PC-3 (cell line): ENCODE results near the gene PNISR. TPM values are rescaled to one million over a fixed set of nuclear protein-coding genes. Genes with fewer than 3 reads are reported as not detected.

ENCODE experiments used
- ATAC-seq: fragments of 200-7000 bp; cut with Tn5 transposase; 2 replicates; pipeline ENCODE4 v1.9.1; 2020; ENCODE audit warnings: mild to moderate bottlenecking, moderate library complexity
- BruUV-seq: library from RNA; stranded (reverse); fragments of 400-500 nt; replicated peaks from 2 replicates; lab custom pipeline; 2021; lab: Mats Ljungman, UMichigan
- CTCF ChIA-PET: fragments of 300-600 bp; sonication (Branson Sonifier 250); formaldehyde crosslinking; loops from one replicate; lab custom pipeline; 2022; ENCODE audit warnings: antibody characterized with exemption; lab: Charles Lee
- POLR2A ChIA-PET: fragments of 300-600 bp; sonication (Branson Sonifier 250); formaldehyde crosslinking; loops from one replicate; lab custom pipeline; 2022; ENCODE audit warnings: antibody characterized with exemption; ENCODE audit not compliant: unreplicated experiment; lab: Charles Lee
- DNase-seq: peaks from one replicate; pipeline ENCODE4 v3.0.0-alpha.2; 2015
- H2AFZ ChIP-seq: fragments of 300-600 bp; sonication (generic); 2 replicates; pipeline ENCODE4 v1.6.0; 2016; ENCODE audit warnings: antibody characterized with exemption, low read length
- H3F3A ChIP-seq: fragments of 300-600 bp; sonication (generic); one replicate; pipeline ENCODE4 v1.6.0; 2017; ENCODE audit warnings: antibody characterized with exemption, low read length, control low read depth, mild to moderate bottlenecking; ENCODE audit not compliant: unreplicated experiment
- H3K27ac ChIP-seq: fragments of 300-600 bp; sonication (generic); 2 replicates; pipeline ENCODE4 v1.5.1; 2016; ENCODE audit warnings: mild to moderate bottlenecking, low read length
- H3K27me3 ChIP-seq: fragments of 300-600 bp; sonication (generic); 2 replicates; pipeline ENCODE4 v1.6.1; 2016; ENCODE audit warnings: low read length, mixed read lengths
- H3K36me3 ChIP-seq: fragments of 300-600 bp; sonication (generic); 2 replicates; pipeline ENCODE4 v1.6.1; 2016; ENCODE audit warnings: low read depth, mixed run types, low read length, mixed read lengths
- H3K4me1 ChIP-seq: fragments of 300-600 bp; sonication (generic); 2 replicates; pipeline ENCODE4 v1.5.1; 2016; ENCODE audit warnings: low read length; ENCODE audit not compliant: insufficient read depth
- H3K4me2 ChIP-seq: fragments of 300-600 bp; sonication (generic); 2 replicates; pipeline ENCODE4 v1.6.0; 2016; ENCODE audit warnings: low read length
- H3K4me3 ChIP-seq: fragments of 300-600 bp; sonication (generic); 2 replicates; pipeline ENCODE4 v1.5.1; 2016; ENCODE audit warnings: mild to moderate bottlenecking, low read length, mixed read lengths
- H3K79me2 ChIP-seq: fragments of 300-600 bp; sonication (generic); 2 replicates; pipeline ENCODE4 v1.6.1; 2017; ENCODE audit warnings: low read length, mixed read lengths
- H3K9ac ChIP-seq: fragments of 300-600 bp; sonication (generic); 2 replicates; pipeline ENCODE4 v1.6.0; 2016; ENCODE audit warnings: mild to moderate bottlenecking, low read length
- H3K9me2 ChIP-seq: fragments of 300-600 bp; sonication (generic); replicated peaks from 2 replicates; pipeline ENCODE4 v1.6.1; 2016; ENCODE audit warnings: mixed run types, low read length, mixed read lengths
- H3K9me3 ChIP-seq: fragments of 300-600 bp; sonication (generic); 2 replicates; pipeline ENCODE4 v1.6.1; 2016; ENCODE audit warnings: low read length, mixed read lengths
- H4K20me1 ChIP-seq: fragments of 300-600 bp; sonication (generic); 2 replicates; pipeline ENCODE4 v1.6.1; 2016; ENCODE audit warnings: low read length, mixed read lengths
- EZH2 ChIP-seq: fragments of 300-600 bp; sonication (generic); IDR thresholded peaks from one replicate; pipeline ENCODE4 v1.6.1; 2017; ENCODE audit warnings: antibody characterized with exemption, mild to moderate bottlenecking, low read length; ENCODE audit not compliant: unreplicated experiment
- EZH2phosphoT487 ChIP-seq: fragments of 300-600 bp; sonication (generic); IDR thresholded peaks from 2 replicates; pipeline ENCODE4 v1.6.1; 2018; ENCODE audit warnings: mild to moderate bottlenecking, antibody characterized with exemption, low read length, borderline replicate concordance
- intact Hi-C: fragments of 100-400 bp; cut with micrococcal nuclease; formaldehyde crosslinking; loops from 2 replicates; pipeline ENCODE4 v1.9.0; 2023
- total RNA-seq: library from RNA; depleted of rRNA; stranded (reverse); fragments of >200 nt; gene quantifications from 2 replicates; pipeline ENCODE4 v1.2.3, GENCODE V29; 2014
- TF ChIP-seq, protein P1 (sequence below): fragments of 300-600 bp; sonication (generic); conservative IDR thresholded peaks from 2 replicates; pipeline ENCODE4 v1.5.1; 2017; ENCODE audit warnings: antibody characterized with exemption, low read depth, mild to moderate bottlenecking, low read length

The PNISR gene
- total RNA-seq, 1 experiment from 2014 or later, result 42.5 TPM

DNA sequence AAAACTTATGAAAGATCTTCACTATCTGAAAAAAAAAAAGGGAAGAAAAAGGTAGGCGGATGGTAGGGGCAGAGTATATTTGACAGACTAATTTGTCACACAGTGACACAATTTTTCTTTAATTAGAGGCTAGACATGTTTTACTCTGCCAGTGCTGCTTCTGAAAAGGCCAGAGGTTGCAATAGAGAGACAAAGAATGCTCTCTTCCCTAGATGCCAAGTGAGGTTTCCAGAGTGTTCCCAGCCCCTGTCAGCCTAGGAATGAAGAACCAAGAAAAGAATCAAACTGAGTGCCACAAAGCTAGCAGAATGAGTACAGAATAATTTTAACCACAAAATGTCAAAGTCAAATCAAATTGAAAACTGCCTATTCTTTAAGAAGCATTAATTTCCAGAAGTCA lies 13.0 kb downstream of the PNISR start:
- no TSS peak for BruUV-seq
- Histone ChIP-seq H2AFZ (no peak overlapping the region), H3K9ac (no peak overlapping the region), H3K4me2 (no peak overlapping the region), H3K79me2 (peaks cover 54% of the 10 kb centered on the region), H3K27me3 (no peaks in the 10 kb centered on the region), H4K20me1 (peaks cover 14% of the 10 kb centered on the region), H3K36me3 (peaks cover 40% of the 10 kb centered on the region; the same call in 1 of the 2 replicates), H3F3A (no peaks in the 10 kb centered on the region), H3K9me2 (no peaks in the 10 kb centered on the region), H3K27ac (no peak overlapping the region), H3K4me1 (no peaks in the 10 kb centered on the region), H3K4me3 (no peak overlapping the region), H3K9me3 (no peaks in the 10 kb centered on the region)
- ATAC-seq (no peak), DNase-seq (no peak)
- TF ChIP-seq, protein P1, sequence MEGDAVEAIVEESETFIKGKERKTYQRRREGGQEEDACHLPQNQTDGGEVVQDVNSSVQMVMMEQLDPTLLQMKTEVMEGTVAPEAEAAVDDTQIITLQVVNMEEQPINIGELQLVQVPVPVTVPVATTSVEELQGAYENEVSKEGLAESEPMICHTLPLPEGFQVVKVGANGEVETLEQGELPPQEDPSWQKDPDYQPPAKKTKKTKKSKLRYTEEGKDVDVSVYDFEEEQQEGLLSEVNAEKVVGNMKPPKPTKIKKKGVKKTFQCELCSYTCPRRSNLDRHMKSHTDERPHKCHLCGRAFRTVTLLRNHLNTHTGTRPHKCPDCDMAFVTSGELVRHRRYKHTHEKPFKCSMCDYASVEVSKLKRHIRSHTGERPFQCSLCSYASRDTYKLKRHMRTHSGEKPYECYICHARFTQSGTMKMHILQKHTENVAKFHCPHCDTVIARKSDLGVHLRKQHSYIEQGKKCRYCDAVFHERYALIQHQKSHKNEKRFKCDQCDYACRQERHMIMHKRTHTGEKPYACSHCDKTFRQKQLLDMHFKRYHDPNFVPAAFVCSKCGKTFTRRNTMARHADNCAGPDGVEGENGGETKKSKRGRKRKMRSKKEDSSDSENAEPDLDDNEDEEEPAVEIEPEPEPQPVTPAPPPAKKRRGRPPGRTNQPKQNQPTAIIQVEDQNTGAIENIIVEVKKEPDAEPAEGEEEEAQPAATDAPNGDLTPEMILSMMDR, result no peak
- TF ChIP-seq EZH2phosphoT487 (no peak), EZH2 (no peak)
- ChIA-PET POLR2A (no interaction called here), CTCF (no interaction called here)
- intact Hi-C loops, result no loop called here

DNA sequence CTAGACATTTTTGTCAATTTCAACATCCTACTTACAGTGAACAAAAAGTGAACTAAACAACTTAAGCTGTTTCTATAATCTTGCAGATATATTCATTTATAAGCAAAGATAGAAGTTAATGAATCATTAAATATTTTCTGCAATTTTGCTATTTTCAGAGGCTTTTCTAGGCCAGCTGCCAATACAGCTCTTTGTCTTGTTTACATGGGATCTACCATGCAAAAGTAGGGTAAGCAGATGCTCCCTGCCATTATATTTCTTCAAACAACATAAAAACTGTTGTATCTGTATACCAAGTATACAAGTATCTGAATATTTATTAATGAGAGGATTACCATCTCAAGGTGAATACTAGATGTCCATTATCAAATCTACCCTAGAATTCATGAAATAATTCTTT lies 15.4 kb downstream of the PNISR start:
- Histone ChIP-seq H2AFZ (no peak overlapping the region), H3K36me3 (peaks cover 50% of the 10 kb centered on the region), H3K27me3 (no peaks in the 10 kb centered on the region), H3K9ac (no peak overlapping the region), H3K27ac (no peak overlapping the region), H3K9me2 (no peaks in the 10 kb centered on the region), H4K20me1 (peaks cover 4% of the 10 kb centered on the region; the same call in 1 of the 2 replicates), H3F3A (no peaks in the 10 kb centered on the region), H3K4me2 (no peak overlapping the region), H3K9me3 (no peaks in the 10 kb centered on the region), H3K4me1 (no peaks in the 10 kb centered on the region), H3K4me3 (no peak overlapping the region), H3K79me2 (peaks cover 30% of the 10 kb centered on the region)
- no TSS peak for BruUV-seq
- TF ChIP-seq EZH2 (no peak), EZH2phosphoT487 (no peak)
- TF ChIP-seq, protein P1, result no peak
- intact Hi-C loops, result no loop called here
- no peak for DNase-seq
- CTCF ChIA-PET, result no interaction called here
- ATAC-seq, result no peak
- POLR2A ChIA-PET, result no interaction called here

DNA sequence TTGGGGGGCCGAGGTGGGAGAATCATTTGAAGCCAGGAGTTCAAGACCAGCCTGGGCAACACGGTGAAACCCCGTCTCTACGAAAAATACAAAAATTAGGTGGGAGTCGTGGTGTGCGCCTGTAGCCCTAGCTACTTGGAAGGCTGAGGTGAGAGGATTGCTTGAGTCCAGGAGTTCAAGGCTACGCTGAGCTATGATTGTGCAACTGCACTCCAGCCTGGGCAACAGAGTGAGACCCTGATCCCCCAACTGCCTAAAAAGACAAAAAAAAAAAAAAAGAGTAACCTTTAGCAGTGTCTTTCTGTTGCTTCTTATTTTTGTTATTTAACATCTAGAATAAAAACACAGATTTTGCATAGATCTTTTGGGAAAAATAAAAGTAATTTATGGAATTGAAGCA lies 18.0 kb downstream of the PNISR start:
- no TSS peak for BruUV-seq
- intact Hi-C loops, result no loop called here
- H3K27ac ChIP-seq, result no peak overlapping the region
- H3F3A ChIP-seq, result no peaks in the 10 kb centered on the region
- no peak overlapping the region for H3K4me2 ChIP-seq
- ChIA-PET CTCF (no interaction called here), POLR2A (no interaction called here)
- H3K9ac ChIP-seq, result no peak overlapping the region
- ATAC-seq, result no peak
- no peaks in the 10 kb centered on the region for H3K9me2 ChIP-seq
- H3K9me3 ChIP-seq, result no peaks in the 10 kb centered on the region
- peaks cover 4% of the 10 kb centered on the region; the same call in 1 of the 2 replicates for H4K20me1 ChIP-seq
- TF ChIP-seq, protein P1, result no peak
- TF ChIP-seq EZH2phosphoT487, result no peak
- no peak for TF ChIP-seq EZH2
- H3K4me1 ChIP-seq, result no peaks in the 10 kb centered on the region
- H3K4me3 ChIP-seq, result no peak overlapping the region
- no peak overlapping the region for H2AFZ ChIP-seq
- H3K27me3 ChIP-seq, result no peaks in the 10 kb centered on the region
- DNase-seq, result no peak
- peaks cover 61% of the 10 kb centered on the region for H3K36me3 ChIP-seq
- H3K79me2 ChIP-seq, result 0 out of 2 replicates have a peak, but pooled peaks cover 4% of the 10 kb centered on the region
